C4-2B (cell line): ENCODE results near the gene NT5C3B.

Experiments used
- CTCF ChIP-seq: fragments of 450-650 bp; conservative IDR thresholded peaks from 2 replicates; pipeline ENCODE4 v1.5.1; 2017; ENCODE audit warnings: mild to moderate bottlenecking
- ZFX ChIP-seq: fragments of 450-650 bp; IDR thresholded peaks from 2 replicates; pipeline ENCODE4 v1.6.1; 2017

DNA sequence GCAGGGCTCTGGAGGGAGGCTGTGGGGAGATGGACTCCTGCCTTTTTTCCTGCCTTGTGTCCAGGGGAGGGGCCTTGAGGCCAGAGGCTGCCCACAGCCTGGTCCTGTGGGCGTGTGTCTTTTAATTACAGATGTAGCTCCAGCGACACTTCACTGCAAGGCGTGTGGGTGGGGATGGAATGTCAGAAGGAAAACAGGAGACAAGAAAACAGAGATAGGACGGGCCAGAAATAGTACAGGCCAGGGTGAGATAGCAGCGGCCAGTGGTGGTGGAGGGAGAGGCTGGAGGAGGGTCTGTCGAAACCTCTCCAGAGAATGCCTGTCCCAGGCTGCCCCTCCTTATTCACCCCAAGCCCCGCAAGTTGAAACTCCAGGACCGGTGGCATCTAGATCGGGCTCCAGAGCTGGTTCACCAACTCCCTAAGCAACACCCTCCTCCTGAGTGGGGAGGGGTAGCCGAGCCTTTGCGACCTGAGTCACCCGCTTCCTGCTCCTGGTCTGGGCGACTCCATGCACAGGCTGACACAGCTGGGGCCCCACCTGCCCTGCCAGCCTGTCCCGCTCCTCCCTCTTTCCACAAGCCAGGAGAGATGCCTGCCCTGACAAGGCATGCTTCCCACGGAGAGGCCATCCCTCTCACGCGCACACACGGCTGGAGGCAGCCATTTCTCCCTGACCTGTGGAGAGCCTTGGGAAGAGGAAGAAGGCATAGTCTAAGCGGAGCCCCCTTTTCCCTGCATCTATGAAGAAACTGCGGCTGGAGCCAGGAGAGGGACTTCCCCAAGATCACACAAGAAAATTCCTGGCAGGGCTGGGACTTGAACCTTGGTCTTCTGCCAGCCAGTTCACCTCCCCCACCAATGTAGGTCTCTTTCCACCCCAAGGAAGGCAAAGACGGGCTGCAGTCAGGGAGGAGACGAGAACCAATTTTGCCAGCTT is 42.9 kb downstream of the NT5C3B start:
- no peak for TF ChIP-seq CTCF
- TF ChIP-seq ZFX, result no peak
